Measurements from ENCODE around the gene EMILIN3. TPM values are rescaled to one million over a fixed set of nuclear protein-coding genes. Genes with fewer than 3 reads are reported as not detected.

EMILIN3 gene
- polyA plus RNA-seq, 1 of the 3 experiments (the other 2 are of a cell fraction) = 0.02 TPM

- Histone ChIP-seq H3K9ac (no peak overlapping the region), H4K20me1 (ENCODE audit: insufficient read depth) (no peaks in the 10 kb centered on the region), H3K27ac (ENCODE audit: low read depth in 2 of 2, low read length in 1 of 2) (no peak overlapping the region), H3K9me3 (no peaks in the 10 kb centered on the region), H3K27me3 (ENCODE audit: insufficient read depth) (no peaks in the 10 kb centered on the region), H3F3A (replicated peaks; ENCODE audit: insufficient read depth) (peaks cover 7% of the 10 kb centered on the region), H3K79me2 (ENCODE audit: insufficient read depth) (no peaks in the 10 kb centered on the region), H3K36me3 (replicated peaks in 1 of 2; ENCODE audit: control insufficient read depth in 1 of 2, insufficient read depth in 2 of 2, low read length in 1 of 2) (no peaks in the 10 kb centered on the region), H3K9me2 (no peaks in the 10 kb centered on the region), H3K4me2 (no peak overlapping the region), H2AFZ (ENCODE audit: low read depth) (no peak overlapping the region), H3K4me1 (ENCODE audit: control insufficient read depth in 1 of 2, insufficient read depth in 2 of 2, low read depth in 1 of 2, low read length in 1 of 2) (peaks cover under 1 to 7% of the 10 kb centered on the region in 2 experiments; a peak in 2 of 4 replicates), H3K4me3 (ENCODE audit: low read depth in 2 of 2, low read length in 1 of 2) (no peak overlapping the region)
- TF ChIP-seq GATA2 (CRISPR knock-in tag; IDR thresholded peaks at IDR 0.05) (no peak), FOXJ3 (CRISPR knock-in tag; IDR thresholded peaks at IDR 0.05) (no peak), IRF3 (IDR thresholded peaks at IDR 0.05; ENCODE audit: low read depth, low read length) (no peak), SMC3 (IDR thresholded peaks at IDR 0.05; ENCODE audit: low read depth, low read length) (no peak), ZBTB33 (IDR thresholded peaks at IDR 0.05; ENCODE audit: borderline replicate concordance, low read depth) (no peak), REST (IDR thresholded peaks at IDR 0.05; ENCODE audit: low read depth, low read length) (no peak), JUND (IDR thresholded peaks at IDR 0.05) (no peak), CHD2 (IDR thresholded peaks at IDR 0.05; ENCODE audit: low read length, partially characterized antibody) (no peak), MAX (IDR thresholded peaks at IDR 0.05; ENCODE audit: low read depth) (no peak), YY1 (IDR thresholded peaks at IDR 0.05; ENCODE audit: low read depth) (no peak), USF1 (IDR thresholded peaks at IDR 0.05; ENCODE audit: borderline replicate concordance, low read depth) (no peak)
- POLR2A ChIA-PET = no interaction called here
- DNase-seq = peak; percentile 26
- CTCF ChIA-PET = interaction anchor here (9.6 kb wide), 1 partner anchor 165 kb away, joined by 112 read pairs; no protein-coding TSS in a partner anchor
- WGBS (ENCODE audit: low lambda C conversion rate) = 93% methylated on average over 13 of the region's 15 CpGs
Measured at GRCh38 chr20:41334443-41335421, 31.9 kb downstream of the EMILIN3 start.
